Glomerular endothelial cell (primary cell): ENCODE results near the gene OBP2A. TPM values are rescaled to one million over a fixed set of nuclear protein-coding genes. Genes with fewer than 3 reads are reported as not detected.

Experiments
- DNase-seq: peaks from one replicate; pipeline ENCODE4 v3.0.0-alpha.2; 2011; ENCODE audit warnings: low read depth, low spot score; ENCODE audit errors: extremely low read depth
- total RNA-seq: library from RNA; depleted of rRNA; stranded (reverse); fragments of >200 nt; gene quantifications from 2 replicates; pipeline ENCODE4 v1.2.3, GENCODE V29; 2015

Gene OBP2A
- total RNA-seq, 1 donor from 2014 or later: not detected

DNA sequence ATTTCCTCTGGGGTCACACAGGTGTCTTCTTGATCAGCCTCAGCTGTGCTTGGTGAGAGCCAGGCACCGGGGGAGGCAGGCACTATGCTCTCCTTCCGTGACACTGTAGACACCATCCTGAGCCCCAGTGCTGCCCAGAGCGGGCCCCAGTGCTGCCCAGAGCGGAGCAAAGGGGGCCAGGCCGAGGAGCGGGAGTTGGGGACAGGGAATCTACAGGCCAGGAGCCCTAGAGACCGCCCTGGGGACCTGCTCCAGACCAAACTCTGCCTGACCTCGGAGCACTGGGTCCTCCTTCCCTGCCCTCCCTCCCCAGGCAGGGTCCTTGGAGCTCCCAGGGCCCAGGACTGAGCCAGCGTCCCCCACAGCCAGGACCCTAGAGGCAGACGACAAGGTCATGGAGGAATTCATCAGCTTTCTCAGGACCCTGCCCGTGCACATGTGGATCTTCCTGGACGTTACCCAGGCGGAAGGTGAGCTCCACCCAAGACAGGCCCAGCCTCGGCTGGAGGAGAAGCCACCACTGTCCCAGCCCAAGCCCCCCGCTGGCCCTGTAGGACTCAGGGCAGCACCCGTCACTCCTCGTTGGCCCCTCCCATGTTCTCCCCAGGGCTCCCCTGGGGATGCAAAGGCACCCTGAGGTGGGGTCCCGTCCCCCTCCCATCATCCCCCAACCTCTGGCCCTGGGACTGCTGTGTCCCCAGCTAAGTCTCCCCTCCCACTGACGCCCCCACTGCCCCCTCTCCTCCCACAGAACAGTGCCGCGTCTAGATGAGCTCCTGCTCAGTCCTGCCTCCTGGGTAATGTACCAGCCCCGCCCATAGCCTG lies 45.8 kb downstream of the OBP2A start:
- DNase-seq: no peak

DNA sequence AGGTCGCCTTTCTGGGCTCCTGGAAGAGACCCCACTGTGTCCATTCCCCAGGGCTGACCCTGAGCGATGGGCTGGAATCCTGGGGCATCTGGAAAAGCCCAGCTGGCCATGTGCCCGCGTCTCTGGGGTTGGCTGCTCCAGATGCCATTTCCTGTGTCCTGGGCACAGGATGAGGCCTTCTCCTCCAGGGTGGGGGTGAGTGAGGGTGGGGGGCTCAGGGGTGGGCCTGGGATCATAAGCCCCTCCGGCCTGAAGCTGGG lies 46.3 kb downstream of the OBP2A start:
- no peak for DNase-seq

DNA sequence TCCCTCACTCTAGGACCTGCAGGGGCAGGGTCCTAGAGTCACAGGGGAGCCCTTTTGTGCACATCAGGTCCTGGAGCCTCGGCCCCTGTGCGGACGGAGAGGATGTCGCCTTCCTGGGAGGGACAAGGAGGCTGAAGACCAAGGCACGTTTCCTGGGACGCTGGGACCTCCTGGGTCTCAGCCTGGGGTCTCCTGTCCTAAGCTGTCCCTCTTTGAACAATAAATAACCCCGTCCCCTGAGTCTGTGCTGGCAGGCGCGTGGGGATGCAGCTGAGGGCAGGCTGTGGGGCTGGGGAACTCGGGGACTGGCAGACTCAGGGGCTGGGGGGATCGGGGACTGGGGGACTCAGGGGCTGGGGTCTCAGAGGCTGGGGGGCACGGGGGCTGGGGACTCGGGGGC lies 46.7 kb downstream of the OBP2A start:
- no peak for DNase-seq

DNA sequence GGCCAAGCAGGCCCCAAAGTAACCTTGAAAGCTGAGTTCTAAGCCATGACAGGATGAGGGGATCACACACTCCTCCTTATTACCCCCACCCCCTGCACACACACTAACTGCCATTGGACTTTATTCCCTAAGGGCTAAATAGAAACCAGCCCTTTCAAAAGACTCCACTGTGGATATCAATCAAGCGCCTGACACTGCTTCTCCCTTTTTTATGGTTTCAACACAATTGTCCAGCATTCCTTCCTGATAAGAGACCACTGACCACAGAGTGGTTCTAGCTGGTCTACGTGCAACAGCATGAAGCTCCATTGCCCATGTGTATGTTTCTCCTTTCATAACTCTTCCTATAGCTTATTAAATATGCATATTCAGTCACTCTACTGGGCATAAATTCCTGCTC lies 50.3 kb downstream of the OBP2A start:
- no peak for DNase-seq

Other genes with a start within 250 kb of the OBP2A start
- gene PPP1R26, start 66.3 kb upstream of the OBP2A start, total RNA-seq: 16.4 and 19.8 TPM in 2 replicates
- 47.2 and 52.0 TPM in 2 replicates for gene MRPS2, start 45.4 kb upstream of the OBP2A start, total RNA-seq
- not detected in 2 replicates for gene LCN1, start 24.7 kb upstream of the OBP2A start, total RNA-seq
- not detected in 2 replicates for gene PAEP, start 15.6 kb downstream of the OBP2A start, total RNA-seq
- gene GLT6D1, start 93.4 kb downstream of the OBP2A start, total RNA-seq: not detected in 2 replicates
- gene LCN9, start 117.2 kb downstream of the OBP2A start, total RNA-seq: not detected in 2 replicates
- 0.39 TPM in 1 of 2 replicates, not detected in the other for gene SOHLH1, start 153.4 kb downstream of the OBP2A start, total RNA-seq
- not detected in 2 replicates for gene KCNT1, start 156.1 kb downstream of the OBP2A start, total RNA-seq